ENCODE results near the gene PRTN3. TPM values are rescaled to one million over a fixed set of nuclear protein-coding genes. Genes with fewer than 3 reads are reported as not detected.

The PRTN3 gene
- total and polyA plus RNA-seq, 2 of the 4 experiments (the other 2 are of a cell fraction), result not detected

- DNase-seq, result no peak
- Histone ChIP-seq H3K4me1 (ENCODE audit: control insufficient read depth, insufficient read depth, low read length) (no peaks in the 10 kb centered on the region), H3K18ac (ENCODE audit: low read depth, low read length) (no peak overlapping the region), H4K8ac (ENCODE audit: low read depth in 2 of 2, low read length in 2 of 2) (no peak overlapping the region), H3K14ac (replicated peaks; ENCODE audit: low read depth, low read length) (no peak overlapping the region), H4K5ac (ENCODE audit: low read depth, low read length) (no peak overlapping the region), H3K79me1 (ENCODE audit: low read depth in 1 of 2, low read length in 2 of 2) (peaks cover 13 to 44% of the 10 kb centered on the region in 2 experiments; a peak in 3 of 4 replicates), H3K9me3 (ENCODE audit: control insufficient read depth, insufficient read depth, low read length) (no peaks in the 10 kb centered on the region), H3K9me1 (ENCODE audit: insufficient read depth, low read length) (no peaks in the 10 kb centered on the region), H3K4me3 (ENCODE audit: insufficient read depth, low read depth, low read length) (no peak overlapping the region), H3K36me3 (ENCODE audit: control insufficient read depth, insufficient read depth, low read length) (peaks cover 67% of the 10 kb centered on the region), H2BK5ac (ENCODE audit: low read depth, low read length, poor library complexity, severe bottlenecking) (no peak overlapping the region), H2BK20ac (ENCODE audit: low read depth, low read length) (no peak overlapping the region), H3K4ac (ENCODE audit: low read depth, low read length) (no peak overlapping the region), H3K27ac (ENCODE audit: insufficient read depth, low read length) (no peak overlapping the region), H2AK5ac (ENCODE audit: low read depth, low read length) (no peak overlapping the region), H2AK9ac (replicated peaks; ENCODE audit: low read depth, low read length, poor library complexity) (no peak overlapping the region), H4K91ac (ENCODE audit: insufficient read depth, low read depth, low read length) (no peak overlapping the region), H4K20me1 (ENCODE audit: insufficient read depth, low read length) (peaks cover 3% of the 10 kb centered on the region), H3K56ac (ENCODE audit: extremely low read depth, insufficient read depth, low read length) (no peak overlapping the region), H2BK120ac (ENCODE audit: low read depth, low read length) (no peak overlapping the region), H3K23ac (ENCODE audit: low read depth, low read length) (no peak overlapping the region), H2AFZ (replicated peaks; ENCODE audit: low read length, poor library complexity) (no peak overlapping the region), H3K4me2 (ENCODE audit: low read depth, low read length) (no peak overlapping the region), H3K27me3 (ENCODE audit: control insufficient read depth, insufficient read depth, low read length) (no peaks in the 10 kb centered on the region), H3K9ac (ENCODE audit: low read depth, low read length) (no peak overlapping the region), H2BK15ac (ENCODE audit: low read depth, low read length) (no peak overlapping the region)
- ChIA-PET POLR2A (ENCODE audit: unreplicated experiment) (interaction anchor here (0.7 kb wide), 1 partner anchor 51 kb away, joined by 21 read pairs; no protein-coding TSS in a partner anchor), CTCF (no interaction called here)
- in situ Hi-C loops (cut with MboI; ENCODE audit: low sequenced_read_pairs), result no loop called here
- ATAC-seq (ENCODE audit: low read depth), result no peak
- BruUV-seq (replicated peaks), result no TSS peak
- intact Hi-C loops (cut with micrococcal nuclease), result no loop called here
- no peak for TF ChIP-seq MXI1 (IDR thresholded peaks at IDR 0.05; ENCODE audit: borderline replicate concordance, low read depth, low read length)
- TF ChIP-seq RCOR1 (IDR thresholded peaks at IDR 0.05; ENCODE audit: insufficient replicate concordance, low read length), result no peak
- no peak for TF ChIP-seq CHD1 (IDR thresholded peaks at IDR 0.05; ENCODE audit: low read depth, low read length)
- TF ChIP-seq MAFK (IDR thresholded peaks at IDR 0.05; ENCODE audit: low read depth, low read length), result no peak
- no peak for TF ChIP-seq RAD21 (IDR thresholded peaks at IDR 0.05; ENCODE audit: low read length)
- no peak for TF ChIP-seq NFE2L2 (IDR thresholded peaks at IDR 0.05; ENCODE audit: low read depth, low read length)
- TF ChIP-seq, protein P1, sequence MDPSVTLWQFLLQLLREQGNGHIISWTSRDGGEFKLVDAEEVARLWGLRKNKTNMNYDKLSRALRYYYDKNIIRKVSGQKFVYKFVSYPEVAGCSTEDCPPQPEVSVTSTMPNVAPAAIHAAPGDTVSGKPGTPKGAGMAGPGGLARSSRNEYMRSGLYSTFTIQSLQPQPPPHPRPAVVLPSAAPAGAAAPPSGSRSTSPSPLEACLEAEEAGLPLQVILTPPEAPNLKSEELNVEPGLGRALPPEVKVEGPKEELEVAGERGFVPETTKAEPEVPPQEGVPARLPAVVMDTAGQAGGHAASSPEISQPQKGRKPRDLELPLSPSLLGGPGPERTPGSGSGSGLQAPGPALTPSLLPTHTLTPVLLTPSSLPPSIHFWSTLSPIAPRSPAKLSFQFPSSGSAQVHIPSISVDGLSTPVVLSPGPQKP (IDR thresholded peaks at IDR 0.05; ENCODE audit: borderline replicate concordance, low read depth, low read length), result no peak
- TF ChIP-seq POLR2A (IDR thresholded peaks at IDR 0.05; ENCODE audit: low read depth, low read length), result no peak
- TF ChIP-seq FOS (IDR thresholded peaks at IDR 0.05; ENCODE audit: low read depth, low read length), result no peak
- no peak for TF ChIP-seq BHLHE40 (IDR thresholded peaks at IDR 0.05; ENCODE audit: low read depth, low read length)
- no peak for TF ChIP-seq SMC3 (IDR thresholded peaks at IDR 0.05; ENCODE audit: low read depth, low read length)
- TF ChIP-seq CEBPB (IDR thresholded peaks at IDR 0.05; ENCODE audit: low read depth, low read length), result no peak
- 93% methylated on average over 4 of the region's 10 CpGs; no CpG with 5 or more reads in 1 of the 2 experiments for WGBS, 2 experiments (ENCODE audit: extremely low coverage in 2 of 2, insufficient read length in 1 of 2)
- dilution Hi-C loops (cut with HindIII; ENCODE audit: low sequenced_read_pairs, unreplicated experiment), result no loop called here
Measured at GRCh38 chr19:887599-887998, 46.8 kb downstream of the PRTN3 start.
